Kidney (tissue), 14 donors: ENCODE measurements around the gene FBLN2. TPM values are rescaled to one million over a fixed set of nuclear protein-coding genes. Genes with fewer than 3 reads are reported as not detected.

ENCODE experiments used
- DNase-seq, 5 donors: peaks; one replicate each; pipeline ENCODE4 v3.0.0-alpha.2; 2013 to 2020
- FAIRE-seq: peaks from 2 replicates; lab custom pipeline; 2012; peaks lifted over from hg19 to GRCh38; lab: Jason Lieb, UNC
- H3K27ac ChIP-seq, 2 donors: one replicate each; pipeline ENCODE4 v1.7.0; 2013; ENCODE audit warnings: low read depth in 2 of 2, low read length in 2 of 2, inconsistent platforms in 1 of 2
- H3K27me3 ChIP-seq: one replicate; pipeline ENCODE4 v1.7.1; 2013; ENCODE audit warnings: low read length, inconsistent platforms; ENCODE audit not compliant: control insufficient read depth, insufficient read depth
- H3K36me3 ChIP-seq, 3 donors: one replicate each; pipeline versions ENCODE4 v1.7.0 to v1.7.1; 2013; ENCODE audit warnings: low read length in 3 of 3, control low read depth in 1 of 3, inconsistent platforms in 1 of 3; ENCODE audit not compliant: insufficient read depth in 3 of 3, control insufficient read depth in 2 of 3
- H3K4me1 ChIP-seq, 3 donors: one replicate each; pipeline versions ENCODE4 v1.7.0 to v1.7.1; 2013; ENCODE audit warnings: low read length in 3 of 3, inconsistent platforms in 1 of 3, low read depth in 1 of 3; ENCODE audit not compliant: control insufficient read depth in 2 of 3, insufficient read depth in 2 of 3
- H3K4me3 ChIP-seq, 3 donors: one replicate each; pipeline versions ENCODE4 v1.7.0 to v1.8.1; 2013; ENCODE audit warnings: low read length in 3 of 3, control low read depth in 1 of 3, inconsistent platforms in 1 of 3
- H3K9ac ChIP-seq, 3 donors: one replicate each; pipeline versions ENCODE4 v1.7.0 to v1.7.1; 2013; ENCODE audit warnings: low read length in 3 of 3, control low read depth in 1 of 3, inconsistent platforms in 1 of 3
- H3K9me3 ChIP-seq, 3 donors: one replicate each; pipeline versions ENCODE4 v1.7.0 to v1.7.1; 2013; ENCODE audit warnings: low read length in 3 of 3, control low read depth in 1 of 3, inconsistent platforms in 1 of 3; ENCODE audit not compliant: control insufficient read depth in 2 of 3, insufficient read depth in 1 of 3
- CTCF ChIP-seq: IDR thresholded peaks from 3 replicates; pipeline ENCODE4 v1.5.1; 2012; ENCODE audit warnings: mild to moderate bottlenecking, moderate library complexity, borderline replicate concordance; ENCODE audit not compliant: insufficient read depth; ENCODE audit errors: extremely low read depth
- intact Hi-C: fragments of 100-400 bp; cut with DNase I; formaldehyde crosslinking; loops from one replicate; pipeline ENCODE4 v1.11.1; 2022
- polyA plus RNA-seq: library from polyadenylated mRNA; stranded (reverse); fragments of 350-450 nt; fragmentation: Illumina TruSeq; extraction: RNeasy Lipid Tissue Mini Kit (QIAGEN cat#74804); gene quantifications from one replicate; pipeline ENCODE4 v1.2.3, GENCODE V29; 2014; ENCODE audit warnings: low read depth, low replicate concordance; ENCODE audit not compliant: insufficient read depth
- total RNA-seq: library from RNA; stranded (reverse); fragmentation: NEBNext Ultra II Directional; extraction: Animal tissue kit (Norgen Biotek cat#: 25700); gene quantifications from one replicate; pipeline ENCODE4 v1.2.1, GENCODE V29; 2021
- donor health status: control.
- donor health status: control.
- donor health status: control.
- donor health status: control.
- donor health status: control.
- donor health status: DM: yes; HTN: yes; CAD: no.
- donor health status: Normal renal cell carcinoma (clear cell type).

Gene FBLN2
- total and polyA plus RNA-seq, 2 donors from 2014 or later: 3.2 to 43.4 TPM

GRCh38 chr3:13508496-13508895, 40.4 kb upstream of the FBLN2 start:
- intact Hi-C loops: no loop called here
- no peak for TF ChIP-seq CTCF
- no peaks in the 10 kb centered on the region for H3K36me3 ChIP-seq
- peak in 1 of 5 donors; percentile 40 for DNase-seq
- H3K27me3 ChIP-seq: no peaks in the 10 kb centered on the region
- no peak overlapping the region for H3K9ac ChIP-seq
- no peak overlapping the region for H3K4me3 ChIP-seq
- no peaks in the 10 kb centered on the region for H3K4me1 ChIP-seq
- no peaks in the 10 kb centered on the region for H3K9me3 ChIP-seq
- FAIRE-seq: no peak
- no peak overlapping the region for H3K27ac ChIP-seq

GRCh38 chr3:13509059-13509815, 39.7 kb upstream of the FBLN2 start:
- intact Hi-C loops: no loop called here

GRCh38 chr3:13509816-13510192, 39.1 kb upstream of the FBLN2 start:
- FAIRE-seq (no peak), DNase-seq (peak in 1 of 5 donors; percentile 42)
- intact Hi-C loops: no loop called here
- H3K4me3 ChIP-seq: no peak overlapping the region
- no peaks in the 10 kb centered on the region for H3K36me3 ChIP-seq
- H3K9ac ChIP-seq: no peak overlapping the region
- H3K9me3 ChIP-seq: no peaks in the 10 kb centered on the region
- H3K4me1 ChIP-seq: no peaks in the 10 kb centered on the region
- TF ChIP-seq CTCF: no peak
- H3K27ac ChIP-seq: no peak overlapping the region
- no peaks in the 10 kb centered on the region for H3K27me3 ChIP-seq

More at GRCh38 chr3:13509059-13509815, 39.7 kb upstream of the FBLN2 start:
- Histone ChIP-seq H3K27ac (no peak overlapping the region), H3K4me3 (no peak overlapping the region), H3K4me1 (no peaks in the 10 kb centered on the region), H3K9me3 (no peaks in the 10 kb centered on the region), H3K36me3 (no peaks in the 10 kb centered on the region), H3K9ac (no peak overlapping the region), H3K27me3 (no peaks in the 10 kb centered on the region)
- DNase-seq (peak in 2 of 5 donors; percentile 62 to 66), FAIRE-seq (no peak)
- no peak for TF ChIP-seq CTCF

GRCh38 chr3:13512451-13512850, 36.5 kb upstream of the FBLN2 start:
- no peaks in the 10 kb centered on the region for H3K9me3 ChIP-seq
- TF ChIP-seq CTCF: no peak
- intact Hi-C loops: no loop called here
- DNase-seq (peak in 1 of 5 donors; percentile 61), FAIRE-seq (no peak)
- H3K36me3 ChIP-seq: no peaks in the 10 kb centered on the region
- H3K27me3 ChIP-seq: no peaks in the 10 kb centered on the region
- H3K4me3 ChIP-seq: no peak overlapping the region
- no peak overlapping the region for H3K27ac ChIP-seq
- no peaks in the 10 kb centered on the region for H3K4me1 ChIP-seq
- H3K9ac ChIP-seq: no peak overlapping the region
